Liver (tissue), 9 donors: Measurements from ENCODE around the gene CNRIP1. TPM values are rescaled to one million over a fixed set of nuclear protein-coding genes. Genes with fewer than 3 reads are reported as not detected.

Source experiments
- DNase-seq: peaks from one replicate; pipeline ENCODE4 v3.0.0-alpha.2; 2017; ENCODE audit warnings: low spot score
- H3K27ac ChIP-seq, 2 donors: one replicate each; pipeline ENCODE4 v1.7.0; 2013; ENCODE audit warnings: inconsistent platforms in 2 of 2, low read length in 2 of 2, control low read depth in 1 of 2, low read depth in 1 of 2, mild to moderate bottlenecking in 1 of 2
- H3K27me3 ChIP-seq, 4 donors: one replicate each; pipeline versions ENCODE4 v1.6.1 to v1.7.0; 2013; ENCODE audit warnings: low read length in 3 of 4, inconsistent platforms in 1 of 4, mild to moderate bottlenecking in 1 of 4, moderate library complexity in 1 of 4; ENCODE audit not compliant: control insufficient read depth in 4 of 4, insufficient read depth in 4 of 4
- H3K36me3 ChIP-seq, 4 donors: one replicate each; pipeline versions ENCODE4 v1.6.1 to v1.7.0; 2013; ENCODE audit warnings: low read length in 3 of 4, mild to moderate bottlenecking in 3 of 4, low read depth in 1 of 4, moderate library complexity in 1 of 4; ENCODE audit not compliant: control insufficient read depth in 4 of 4, insufficient read depth in 3 of 4
- H3K4me1 ChIP-seq, 4 donors: one replicate each; pipeline versions ENCODE4 v1.6.1 to v1.7.0; 2013; ENCODE audit warnings: low read length in 3 of 4, mild to moderate bottlenecking in 3 of 4, moderate library complexity in 1 of 4; ENCODE audit not compliant: control insufficient read depth in 4 of 4, insufficient read depth in 4 of 4
- H3K4me3 ChIP-seq, 3 donors: one replicate each; pipeline versions ENCODE4 v1.6.1 to v1.7.0; 2013; ENCODE audit warnings: low read length in 3 of 3, control low read depth in 1 of 3, low read depth in 1 of 3, mild to moderate bottlenecking in 1 of 3
- H3K9ac ChIP-seq, 2 donors: one replicate each; pipeline ENCODE4 v1.7.0; 2013; ENCODE audit warnings: low read length in 2 of 2, mild to moderate bottlenecking in 2 of 2, moderate library complexity in 2 of 2, control low read depth in 1 of 2, low read depth in 1 of 2
- H3K9me3 ChIP-seq, 4 donors: one replicate each; pipeline versions ENCODE4 v1.6.1 to v1.7.0; 2013; ENCODE audit warnings: low read length in 3 of 4; ENCODE audit not compliant: control insufficient read depth in 4 of 4
- CTCF ChIP-seq: fragments of 150-350 bp; IDR thresholded peaks from 2 replicates; pipeline ENCODE4 v1.5.1; 2017; ENCODE audit warnings: improper control_type of control experiment, low read depth, low read length; ENCODE audit not compliant: missing input control
- EGR1 ChIP-seq, 2 donors: IDR thresholded peaks; 2 replicates each; pipeline ENCODE4 v1.6.1; 2016 to 2018; ENCODE audit warnings: antibody characterized with exemption in 2 of 2, low read depth in 2 of 2
- FOXA2 ChIP-seq: IDR thresholded peaks from 2 replicates; pipeline ENCODE4 v1.6.1; 2016; ENCODE audit warnings: antibody characterized with exemption
- HNF4A ChIP-seq, 2 donors: conservative IDR thresholded peaks; 2 replicates each; pipeline ENCODE4 v1.6.1; 2016; ENCODE audit warnings: antibody characterized with exemption in 2 of 2, mild to moderate bottlenecking in 2 of 2
- HNF4G ChIP-seq: IDR thresholded peaks from 2 replicates; pipeline ENCODE4 v1.6.1; 2016; ENCODE audit warnings: antibody characterized with exemption
- JUND ChIP-seq, 2 donors: IDR thresholded peaks; 2 replicates each; pipeline ENCODE4 v1.6.1; 2016; ENCODE audit warnings: antibody characterized with exemption in 2 of 2
- MAX ChIP-seq: IDR thresholded peaks from 2 replicates; pipeline ENCODE4 v1.6.1; 2016; ENCODE audit warnings: antibody characterized with exemption
- SP1 ChIP-seq: IDR thresholded peaks from 2 replicates; pipeline ENCODE4 v1.6.1; 2018; ENCODE audit warnings: antibody characterized with exemption, mild to moderate bottlenecking
- TAF1 ChIP-seq: conservative IDR thresholded peaks from 2 replicates; pipeline ENCODE4 v1.6.1; 2016; ENCODE audit warnings: antibody characterized with exemption, mild to moderate bottlenecking
- ZBTB33 ChIP-seq: IDR thresholded peaks from 2 replicates; pipeline ENCODE4 v1.6.1; 2016; ENCODE audit warnings: antibody characterized with exemption
- WGBS: extraction: QIAGEN DNeasy Blood & Tissue Kit; methylation state at CpG from one replicate; pipeline ENCODE4 v1.1.7; 2013; 5-methylcytosine and 5-hydroxymethylcytosine counted together
- polyA plus RNA-seq, 2 donors: library from polyadenylated mRNA; stranded (reverse) in 1 of 2; unstranded in 1 of 2; fragments of 200-250 nt in 1 of 2; fragments of >200 nt in 1 of 2; fragmentation: Nextera tagmentation in 1 of 2; extraction: Ambion mirVana in 1 of 2; gene quantifications; one replicate each; pipeline versions ENCODE4 v1.2.1 to v1.2.3, GENCODE V29; 2013 to 2015
- total RNA-seq, 2 donors: library from RNA; depleted of rRNA; stranded (reverse); fragments of >200 nt; gene quantifications; one replicate each; pipeline ENCODE4 v1.2.3, GENCODE V29; 2014
- TF ChIP-seq, protein P1 (sequence below): IDR thresholded peaks from 2 replicates; pipeline ENCODE4 v1.6.1; 2016; ENCODE audit warnings: antibody characterized with exemption, mild to moderate bottlenecking
- donor health status: healthy.
- donor health status: healthy.
- donor health status: healthy.
- donor health status: healthy.
- donor health status: healthy.

CNRIP1 gene
- total and polyA plus RNA-seq, 4 donors, result 2.8 to 26.4 (median 3.1) TPM

DNA sequence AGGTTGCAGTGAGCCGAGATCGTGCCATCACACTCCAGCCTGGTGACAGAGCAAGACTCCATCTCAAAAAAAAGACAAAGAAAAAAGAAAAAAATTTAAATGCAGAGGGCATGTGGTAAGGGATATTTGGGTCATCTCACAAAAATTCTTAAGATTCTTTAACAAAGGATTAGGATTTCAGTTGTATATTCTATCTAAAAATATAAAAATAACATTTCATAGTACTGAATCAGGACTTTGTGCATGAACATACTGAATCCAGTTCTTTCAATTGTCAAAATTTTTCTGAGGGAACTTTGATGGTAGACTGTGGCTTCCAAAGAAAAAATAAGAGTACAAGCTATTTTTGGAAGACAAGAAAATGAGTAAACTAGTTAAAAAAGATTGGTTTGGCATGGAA, 60.9 kb downstream of the CNRIP1 start:
- H3K36me3 ChIP-seq, result no peaks in the 10 kb centered on the region
- H3K27me3 ChIP-seq, result no peaks in the 10 kb centered on the region
- H3K9me3 ChIP-seq, result no peaks in the 10 kb centered on the region
- peaks cover 0 to 7% (median 4%) of the 10 kb centered on the region in 4 donors for H3K4me1 ChIP-seq
- H3K4me3 ChIP-seq, result no peak overlapping the region
- 98% methylated on average over 2 of the region's 2 CpGs for WGBS
- no peak for TF ChIP-seq EGR1 (IDR thresholded peaks at IDR 0.05; ENCODE audit: low read depth in 2 of 2)
- no peak for TF ChIP-seq FOXA2
- TF ChIP-seq, protein P1, sequence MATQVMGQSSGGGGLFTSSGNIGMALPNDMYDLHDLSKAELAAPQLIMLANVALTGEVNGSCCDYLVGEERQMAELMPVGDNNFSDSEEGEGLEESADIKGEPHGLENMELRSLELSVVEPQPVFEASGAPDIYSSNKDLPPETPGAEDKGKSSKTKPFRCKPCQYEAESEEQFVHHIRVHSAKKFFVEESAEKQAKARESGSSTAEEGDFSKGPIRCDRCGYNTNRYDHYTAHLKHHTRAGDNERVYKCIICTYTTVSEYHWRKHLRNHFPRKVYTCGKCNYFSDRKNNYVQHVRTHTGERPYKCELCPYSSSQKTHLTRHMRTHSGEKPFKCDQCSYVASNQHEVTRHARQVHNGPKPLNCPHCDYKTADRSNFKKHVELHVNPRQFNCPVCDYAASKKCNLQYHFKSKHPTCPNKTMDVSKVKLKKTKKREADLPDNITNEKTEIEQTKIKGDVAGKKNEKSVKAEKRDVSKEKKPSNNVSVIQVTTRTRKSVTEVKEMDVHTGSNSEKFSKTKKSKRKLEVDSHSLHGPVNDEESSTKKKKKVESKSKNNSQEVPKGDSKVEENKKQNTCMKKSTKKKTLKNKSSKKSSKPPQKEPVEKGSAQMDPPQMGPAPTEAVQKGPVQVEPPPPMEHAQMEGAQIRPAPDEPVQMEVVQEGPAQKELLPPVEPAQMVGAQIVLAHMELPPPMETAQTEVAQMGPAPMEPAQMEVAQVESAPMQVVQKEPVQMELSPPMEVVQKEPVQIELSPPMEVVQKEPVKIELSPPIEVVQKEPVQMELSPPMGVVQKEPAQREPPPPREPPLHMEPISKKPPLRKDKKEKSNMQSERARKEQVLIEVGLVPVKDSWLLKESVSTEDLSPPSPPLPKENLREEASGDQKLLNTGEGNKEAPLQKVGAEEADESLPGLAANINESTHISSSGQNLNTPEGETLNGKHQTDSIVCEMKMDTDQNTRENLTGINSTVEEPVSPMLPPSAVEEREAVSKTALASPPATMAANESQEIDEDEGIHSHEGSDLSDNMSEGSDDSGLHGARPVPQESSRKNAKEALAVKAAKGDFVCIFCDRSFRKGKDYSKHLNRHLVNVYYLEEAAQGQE, result no peak
- no peak for TF ChIP-seq SP1
- no peak overlapping the region for H3K9ac ChIP-seq
- DNase-seq, result no peak
- H3K27ac ChIP-seq, result no peak overlapping the region

DNA sequence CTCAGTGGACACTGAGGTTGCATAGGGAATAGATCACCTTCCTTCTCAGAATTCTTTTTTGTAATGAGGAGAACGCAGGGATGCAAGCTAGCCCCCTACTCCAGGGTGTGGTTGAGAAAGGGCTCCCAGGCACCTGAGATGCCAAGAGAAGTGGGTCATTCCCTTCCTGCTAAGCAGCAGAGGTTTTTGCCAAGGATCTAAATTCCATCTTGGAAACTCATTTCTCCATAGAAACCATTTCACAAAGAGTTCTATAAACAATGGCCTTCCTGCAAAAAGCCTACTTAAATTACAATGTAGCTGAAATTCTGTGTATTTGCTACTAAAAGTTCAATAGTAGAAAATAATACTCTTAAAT, 63.7 kb downstream of the CNRIP1 start:
- Histone ChIP-seq H3K27me3 (no peaks in the 10 kb centered on the region), H3K9me3 (no peaks in the 10 kb centered on the region), H3K27ac (no peak overlapping the region), H3K36me3 (no peaks in the 10 kb centered on the region), H3K4me3 (no peak overlapping the region), H3K4me1 (peaks cover 0 to 5% (median 3%) of the 10 kb centered on the region in 4 donors), H3K9ac (no peak overlapping the region)
- TF ChIP-seq ZBTB33 (no peak), TAF1 (no peak), HNF4G (no peak), SP1 (no peak)
- whole genome bisulfite sequencing, result 97% methylated on average over 1 of the region's 1 CpG
- DNase-seq, result no peak

GRCh38 chr2:68253219-68254068, 66.3 kb downstream of the CNRIP1 start:
- H3K4me3 ChIP-seq, result peak overlapping the region; percentile 84 to 96 (median 86)
- H3K36me3 ChIP-seq, result no peaks in the 10 kb centered on the region
- peak overlapping the region; percentile 89 to 95 for H3K9ac ChIP-seq
- TF ChIP-seq CTCF (no peak), HNF4A (conservative IDR thresholded peaks at IDR 0.05) (no peak), ZBTB33 (no peak), HNF4G (no peak), MAX (no peak), JUND (IDR thresholded peaks at IDR 0.05) (no peak)
- H3K9me3 ChIP-seq, result no peaks in the 10 kb centered on the region
- H3K27me3 ChIP-seq, result no peaks in the 10 kb centered on the region
- DNase-seq, result no peak
- H3K4me1 ChIP-seq, result peaks cover 4 to 30% (median 18%) of the 10 kb centered on the region in 4 donors
- 2% methylated on average over 15 of the region's 15 CpGs for WGBS
- H3K27ac ChIP-seq, result peak overlapping the region; percentile 95 to 97
